Hepatocyte (in vitro differentiated cells): ENCODE results near the gene PHF20. TPM values are rescaled to one million over a fixed set of nuclear protein-coding genes. Genes with fewer than 3 reads are reported as not detected.
"Not testable (repeated sequence)": the region's sequence is repeated elsewhere in the genome, so short reads cannot be mapped to it uniquely, and the experiment has no call there.

ENCODE experiments used
- DNase-seq: peaks from one replicate; pipeline ENCODE4 v3.0.0-alpha.2; 2016; ENCODE audit warnings: low spot score
- H2AFZ ChIP-seq: fragments of 200-600 bp; sonication (generic); 2 replicates; pipeline ENCODE4 v1.6.0; 2016; ENCODE audit warnings: antibody characterized with exemption, mild to moderate bottlenecking
- H3K27ac ChIP-seq: fragments of 200-600 bp; sonication (generic); 2 replicates; pipeline ENCODE4 v1.5.1; 2016; ENCODE audit warnings: mild to moderate bottlenecking
- H3K27me3 ChIP-seq: fragments of 200-600 bp; sonication (generic); 2 replicates; pipeline ENCODE4 v1.6.1; 2016
- H3K36me3 ChIP-seq: fragments of 200-600 bp; sonication (generic); replicated peaks from 2 replicates; pipeline ENCODE4 v1.5.1; 2016; ENCODE audit warnings: low read depth; ENCODE audit not compliant: insufficient read depth
- H3K4me1 ChIP-seq: fragments of 200-600 bp; sonication (generic); 2 replicates; pipeline ENCODE4 v1.5.1; 2016; ENCODE audit warnings: mild to moderate bottlenecking, moderate library complexity; ENCODE audit not compliant: insufficient read depth
- H3K4me2 ChIP-seq: fragments of 200-600 bp; sonication (generic); 2 replicates; pipeline ENCODE4 v1.6.0; 2016
- H3K4me3 ChIP-seq: fragments of 200-600 bp; sonication (generic); 2 replicates; pipeline ENCODE4 v1.5.1; 2016; ENCODE audit warnings: mild to moderate bottlenecking
- H3K79me2 ChIP-seq: fragments of 200-600 bp; sonication (generic); 2 replicates; pipeline ENCODE4 v1.6.0; 2017; ENCODE audit warnings: mild to moderate bottlenecking
- H3K9me2 ChIP-seq: fragments of 200-600 bp; sonication (generic); replicated peaks from 2 replicates; pipeline ENCODE4 v1.6.0; 2017; ENCODE audit warnings: mild to moderate bottlenecking; ENCODE audit not compliant: insufficient read depth
- H3K9me3 ChIP-seq: fragments of 200-600 bp; sonication (generic); 2 replicates; pipeline ENCODE4 v1.5.1; 2016; ENCODE audit warnings: low read depth, mild to moderate bottlenecking
- H4K20me1 ChIP-seq: fragments of 200-600 bp; sonication (generic); 2 replicates; pipeline ENCODE4 v1.6.0; 2016; ENCODE audit warnings: mild to moderate bottlenecking; ENCODE audit not compliant: insufficient read depth, poor library complexity, severe bottlenecking
- CTCF ChIP-seq: fragments of 200-600 bp; sonication (generic); IDR thresholded peaks from 2 replicates; pipeline ENCODE4 v1.5.1; 2016; ENCODE audit warnings: antibody characterized with exemption, mild to moderate bottlenecking; ENCODE audit not compliant: poor library complexity
- EZH2 ChIP-seq: fragments of 200-600 bp; sonication (generic); IDR thresholded peaks from 2 replicates; pipeline ENCODE4 v1.6.1; 2016; ENCODE audit warnings: antibody characterized with exemption, mild to moderate bottlenecking, borderline replicate concordance
- EZH2phosphoT487 ChIP-seq: fragments of 200-600 bp; sonication (generic); IDR thresholded peaks from one replicate; pipeline ENCODE4 v1.6.1; 2018; ENCODE audit warnings: antibody characterized with exemption, mild to moderate bottlenecking, low read depth, moderate library complexity; ENCODE audit not compliant: unreplicated experiment, severe bottlenecking
- WGBS: methylation state at CpG from one replicate; pipeline ENCODE4 v1.1.6; 2016; ENCODE audit warnings: low lambda C conversion rate; ENCODE audit errors: missing lambda C conversion rate; 5-methylcytosine and 5-hydroxymethylcytosine counted together
- polyA plus RNA-seq: library from polyadenylated mRNA; unstranded; fragments of >200 nt; fragmentation: Nextera tagmentation; extraction: Ambion mirVana; gene quantifications from 2 replicates; pipeline ENCODE4 v1.2.1, GENCODE V29; 2016
- total RNA-seq: library from RNA; depleted of rRNA; stranded (reverse); fragments of >200 nt; gene quantifications from 2 replicates; pipeline ENCODE4 v1.2.3, GENCODE V29; 2014

The PHF20 gene
- total and polyA plus RNA-seq, 2 experiments from 2014 or later: 24.0 to 24.2 TPM

GRCh38 chr20:35877611-35878010 lies 105.8 kb downstream of the PHF20 start:
- H2AFZ ChIP-seq: no peak overlapping the region
- TF ChIP-seq EZH2phosphoT487: no peak
- TF ChIP-seq EZH2: no peak
- no peak for TF ChIP-seq CTCF
- H3K79me2 ChIP-seq: peaks cover 5% of the 10 kb centered on the region
- DNase-seq: no peak
- H3K4me1 ChIP-seq: peaks cover 5% of the 10 kb centered on the region
- H3K4me3 ChIP-seq: no peak overlapping the region
- no peaks in the 10 kb centered on the region for H4K20me1 ChIP-seq
- WGBS: 98% methylated on average over 2 of the region's 2 CpGs
- H3K27ac ChIP-seq: no peak overlapping the region
- H3K4me2 ChIP-seq: no peak overlapping the region
- no peaks in the 10 kb centered on the region for H3K9me2 ChIP-seq
- H3K9me3 ChIP-seq: no peaks in the 10 kb centered on the region
- H3K36me3 ChIP-seq: no peaks in the 10 kb centered on the region
- no peaks in the 10 kb centered on the region for H3K27me3 ChIP-seq

- H4K20me1 ChIP-seq: no peaks in the 10 kb centered on the region
- H3K79me2 ChIP-seq: peaks cover 5% of the 10 kb centered on the region
- H3K27ac ChIP-seq: no peak overlapping the region
- no peaks in the 10 kb centered on the region for H3K9me3 ChIP-seq
- no peaks in the 10 kb centered on the region for H3K27me3 ChIP-seq
- no peak overlapping the region for H2AFZ ChIP-seq
- no peak for TF ChIP-seq EZH2
- TF ChIP-seq EZH2phosphoT487: no peak
- TF ChIP-seq CTCF: no peak
- no peak overlapping the region for H3K4me2 ChIP-seq
- no peaks in the 10 kb centered on the region for H3K36me3 ChIP-seq
- no peaks in the 10 kb centered on the region for H3K9me2 ChIP-seq
- 84% methylated on average over 6 of the region's 6 CpGs for WGBS
- H3K4me3 ChIP-seq: no peak overlapping the region
- DNase-seq: no peak
- peaks cover 5% of the 10 kb centered on the region for H3K4me1 ChIP-seq
Measured at GRCh38 chr20:35878113-35878625, 106.4 kb downstream of the PHF20 start.

- Histone ChIP-seq H3K4me1 (no peaks in the 10 kb centered on the region), H3K79me2 (peaks cover 5% of the 10 kb centered on the region), H3K9me2 (no peaks in the 10 kb centered on the region), H3K4me3 (no peak overlapping the region), H2AFZ (no peak overlapping the region), H4K20me1 (no peaks in the 10 kb centered on the region), H3K36me3 (no peaks in the 10 kb centered on the region), H3K9me3 (no peaks in the 10 kb centered on the region), H3K27ac (no peak overlapping the region), H3K4me2 (no peak overlapping the region), H3K27me3 (no peaks in the 10 kb centered on the region)
- no peak for DNase-seq
- WGBS: 73% methylated on average over 1 of the region's 1 CpG
- TF ChIP-seq CTCF (no peak), EZH2phosphoT487 (no peak), EZH2 (no peak)
Measured at GRCh38 chr20:35881676-35882075, 109.9 kb downstream of the PHF20 start.

GRCh38 chr20:35882427-35883161 lies 110.8 kb downstream of the PHF20 start:
- H3K4me3 ChIP-seq, H2AFZ ChIP-seq, H3K4me1 ChIP-seq, H3K4me2 ChIP-seq, H3K9me3 ChIP-seq, H3K9me2 ChIP-seq, H3K79me2 ChIP-seq, H3K36me3 ChIP-seq, H4K20me1 ChIP-seq, DNase-seq, H3K27me3 ChIP-seq: not testable (repeated sequence)
- peak overlapping the region; percentile 92 for H3K27ac ChIP-seq
- WGBS: 94% methylated on average over 9 of the region's 9 CpGs
